UCSD-AML1 (cell line): ENCODE results near the gene RALY.
A peak's percentile ranks its signal among the peaks of the same experiment; 100 is the strongest.

Experiments
- DNase-seq: peaks from one replicate; lab custom pipeline; 2025; ENCODE audit not compliant: unreplicated experiment; lab: John Stamatoyannopoulos, UW

RALY gene

GRCh38 chr20:34047010-34047687 is 53.4 kb downstream of the RALY start:
- DNase-seq = no peak

GRCh38 chr20:34047917-34048316 is 54.2 kb downstream of the RALY start:
- no peak for DNase-seq

GRCh38 chr20:34049389-34049788 is 55.7 kb downstream of the RALY start:
- no peak for DNase-seq

GRCh38 chr20:34049897-34050695 is 56.4 kb downstream of the RALY start:
- no peak for DNase-seq

GRCh38 chr20:34052414-34052813 is 58.7 kb downstream of the RALY start:
- DNase-seq = no peak

- peak; percentile 24 for DNase-seq
Observed at GRCh38 chr20:34055290-34055689, 61.6 kb downstream of the RALY start.

GRCh38 chr20:34058831-34059230 is 65.1 kb downstream of the RALY start:
- no peak for DNase-seq

GRCh38 chr20:34060970-34061369 is 67.3 kb downstream of the RALY start:
- no peak for DNase-seq

- no peak for DNase-seq
Observed at GRCh38 chr20:34061695-34062094, 68.0 kb downstream of the RALY start.

- no peak for DNase-seq
Observed at GRCh38 chr20:34062570-34063482, 69.1 kb downstream of the RALY start.

GRCh38 chr20:34064286-34064685 is 70.6 kb downstream of the RALY start:
- DNase-seq = no peak

- no peak for DNase-seq
Observed at GRCh38 chr20:34065260-34065659, 71.5 kb downstream of the RALY start.

GRCh38 chr20:34066476-34067090 is 72.9 kb downstream of the RALY start:
- no peak for DNase-seq

GRCh38 chr20:34068001-34068400 is 74.3 kb downstream of the RALY start:
- no peak for DNase-seq

- peak; percentile 66 for DNase-seq
Observed at GRCh38 chr20:34069341-34070078, 75.8 kb downstream of the RALY start.

- DNase-seq = no peak
Observed at GRCh38 chr20:34070079-34070439, 76.3 kb downstream of the RALY start.

- no peak for DNase-seq
Observed at GRCh38 chr20:34070859-34071258, 77.1 kb downstream of the RALY start.

- DNase-seq = no peak
Observed at GRCh38 chr20:34072076-34072475, 78.4 kb downstream of the RALY start.

GRCh38 chr20:34072778-34073177 is 79.1 kb downstream of the RALY start:
- DNase-seq = no peak

- DNase-seq = no peak
Observed at GRCh38 chr20:34074101-34074760, 80.5 kb downstream of the RALY start.
